HG02588 (cell line): ENCODE data around the gene TXNDC8.
A peak's percentile ranks its signal among the peaks of the same experiment; 100 is the strongest.
"Not testable (repeated sequence)": the region's sequence is repeated elsewhere in the genome, so short reads cannot be mapped to it uniquely, and the experiment has no call there.

Experiments
- ATAC-seq: cut with Tn5 transposase; IDR thresholded peaks from one replicate; pipeline ENCODE4 v1.9.1; 2021; ENCODE audit warnings: mild to moderate bottlenecking, moderate library complexity; ENCODE audit not compliant: unreplicated experiment

The TXNDC8 gene

GRCh38 chr9:110337727-110338126 lies at the start of gene TXNDC8:
Gene TXNDC8, minus strand, starts transcription at chr9:110337863.
- no peak for ATAC-seq

GRCh38 chr9:110383491-110383890 lies 45.8 kb upstream of the TXNDC8 start:
- ATAC-seq: no peak

GRCh38 chr9:110382731-110383130 lies 45.1 kb upstream of the TXNDC8 start:
- no peak for ATAC-seq

GRCh38 chr9:110371411-110372007 lies 33.8 kb upstream of the TXNDC8 start:
- ATAC-seq: no peak

GRCh38 chr9:110370315-110370714 lies 32.7 kb upstream of the TXNDC8 start:
- no peak for ATAC-seq

- ATAC-seq: no peak
Observed at GRCh38 chr9:110364451-110364850, 26.8 kb upstream of the TXNDC8 start.

- not testable (repeated sequence) for ATAC-seq
Observed at GRCh38 chr9:110358992-110359391, 21.3 kb upstream of the TXNDC8 start.

- ATAC-seq: no peak
Observed at GRCh38 chr9:110357505-110357904, 19.8 kb upstream of the TXNDC8 start.

- ATAC-seq: no peak
Observed at GRCh38 chr9:110356639-110357395, 19.2 kb upstream of the TXNDC8 start.

- no peak for ATAC-seq
Observed at GRCh38 chr9:110355911-110356310, 18.2 kb upstream of the TXNDC8 start.

- ATAC-seq: no peak
Observed at GRCh38 chr9:110351009-110351467, 13.4 kb upstream of the TXNDC8 start.

- no peak for ATAC-seq
Observed at GRCh38 chr9:110346325-110346724, 8.7 kb upstream of the TXNDC8 start.

- ATAC-seq: no peak
Observed at GRCh38 chr9:110344821-110345220, 7.2 kb upstream of the TXNDC8 start.

GRCh38 chr9:110343551-110343950 lies 5.9 kb upstream of the TXNDC8 start:
- no peak for ATAC-seq

- ATAC-seq: no peak
Observed at GRCh38 chr9:110340306-110340705, 2.6 kb upstream of the TXNDC8 start.

GRCh38 chr9:110338143-110338542 lies 480 bp upstream of the TXNDC8 start:
- ATAC-seq: no peak

GRCh38 chr9:110336363-110336762 lies 1.3 kb downstream of the TXNDC8 start:
- ATAC-seq: no peak

- ATAC-seq: no peak
Observed at GRCh38 chr9:110334871-110335270, 2.8 kb downstream of the TXNDC8 start.

GRCh38 chr9:110334183-110334582 lies 3.5 kb downstream of the TXNDC8 start:
- ATAC-seq: peak; percentile 76

- ATAC-seq: no peak
Observed at GRCh38 chr9:110332766-110333165, 4.9 kb downstream of the TXNDC8 start.

- no peak for ATAC-seq
Observed at GRCh38 chr9:110330484-110331105, 7.1 kb downstream of the TXNDC8 start.

GRCh38 chr9:110329639-110330230 lies 7.9 kb downstream of the TXNDC8 start:
- ATAC-seq: no peak
